ENCODE measurements around the gene DGKZ.

The DGKZ gene

GRCh38 chr11:46326813-46327416 is 20.3 kb upstream of the DGKZ start:
- DNase-seq: no peak

DNA sequence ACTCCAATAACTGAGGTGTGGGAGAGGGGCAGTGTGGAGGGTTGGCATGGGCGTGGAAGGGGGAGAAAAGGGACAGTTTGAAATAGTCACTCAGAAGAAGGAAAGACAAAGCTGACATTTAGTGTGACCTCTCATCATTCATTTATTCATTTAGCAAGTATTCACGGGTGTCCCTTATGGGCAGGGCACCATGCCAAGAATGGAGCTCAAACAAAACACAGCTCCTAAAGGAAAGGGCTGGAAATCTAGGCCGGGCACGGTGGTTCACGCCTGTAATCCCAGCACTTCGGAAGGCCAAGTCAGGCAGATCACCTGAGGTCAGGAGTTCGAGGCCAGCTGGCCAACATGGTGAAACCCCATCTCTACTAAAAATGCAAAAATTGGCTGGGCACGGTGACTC is 19.4 kb upstream of the DGKZ start:
- DNase-seq: no peak

GRCh38 chr11:46330154-46330553 is 17.1 kb upstream of the DGKZ start:
- DNase-seq: no peak

GRCh38 chr11:46330563-46331281 is 16.5 kb upstream of the DGKZ start:
- peak; percentile 70 for DNase-seq

GRCh38 chr11:46331282-46331984 is 15.8 kb upstream of the DGKZ start:
- DNase-seq: no peak

DNA sequence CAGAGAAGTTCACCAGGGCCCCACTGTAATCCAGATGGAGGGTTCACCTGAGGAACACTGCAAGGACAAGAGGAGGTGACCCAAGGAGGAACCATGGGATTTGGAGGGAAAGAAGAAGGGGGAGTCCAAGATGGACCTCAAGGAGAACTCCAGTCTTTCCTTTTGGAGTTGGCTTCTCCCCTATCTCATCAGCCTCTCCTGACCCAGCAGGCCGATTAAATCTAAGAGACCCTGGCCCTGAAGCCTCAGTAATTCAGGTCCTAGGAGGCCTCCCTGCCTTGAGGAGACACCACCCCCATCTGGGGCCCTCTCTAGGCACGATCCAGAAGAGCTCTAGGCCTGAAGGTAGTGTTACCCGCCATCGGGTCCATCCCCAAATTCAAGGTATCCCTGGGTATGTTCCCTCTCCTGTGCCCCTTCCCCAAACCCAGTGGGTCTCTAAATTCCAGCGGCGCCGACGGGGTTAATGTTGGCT is 15.1 kb upstream of the DGKZ start:
- DNase-seq: no peak

DNA sequence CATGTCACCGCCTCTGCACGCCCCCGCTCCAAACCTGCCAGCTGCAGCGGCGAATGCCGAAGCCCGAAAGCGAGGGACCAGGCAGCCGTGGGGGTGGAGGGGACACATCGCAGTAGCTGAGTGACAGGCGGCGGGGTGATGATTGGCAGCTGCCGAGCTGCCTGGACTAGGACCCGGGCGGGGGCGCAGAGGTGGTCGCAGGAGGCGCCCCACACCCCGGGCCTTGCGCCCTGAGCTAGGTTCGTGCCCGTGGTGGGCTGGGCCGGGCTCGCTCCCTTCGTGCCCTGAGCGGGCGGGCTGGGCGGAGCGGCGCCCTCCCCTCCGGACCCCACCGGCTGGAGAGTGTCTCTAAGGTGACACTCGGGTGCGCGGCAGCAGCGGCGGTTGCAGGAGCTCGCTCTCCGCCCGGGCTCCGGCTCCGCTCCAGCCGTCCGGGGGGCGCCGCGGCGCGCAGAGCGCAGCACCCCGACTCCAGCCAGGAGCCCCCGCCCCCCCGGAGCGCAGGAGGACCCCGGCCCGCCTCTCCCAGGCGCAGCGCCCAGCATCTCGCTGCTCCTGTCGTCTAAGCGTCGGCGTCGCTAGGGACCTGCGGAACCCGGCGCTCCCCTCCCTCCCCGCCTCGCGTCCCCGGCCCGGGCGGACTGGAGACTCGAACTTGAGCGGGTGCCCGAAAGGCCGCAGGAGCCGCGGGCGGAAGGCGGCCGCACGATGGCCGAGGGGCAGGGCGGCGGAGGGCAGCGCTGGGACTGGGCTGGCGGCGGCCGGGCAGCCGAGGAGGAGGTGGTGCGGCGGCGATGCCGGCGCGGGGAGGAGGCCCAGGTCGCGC is 14.5 kb upstream of the DGKZ start:
- peak; percentile 33 for DNase-seq

DNA sequence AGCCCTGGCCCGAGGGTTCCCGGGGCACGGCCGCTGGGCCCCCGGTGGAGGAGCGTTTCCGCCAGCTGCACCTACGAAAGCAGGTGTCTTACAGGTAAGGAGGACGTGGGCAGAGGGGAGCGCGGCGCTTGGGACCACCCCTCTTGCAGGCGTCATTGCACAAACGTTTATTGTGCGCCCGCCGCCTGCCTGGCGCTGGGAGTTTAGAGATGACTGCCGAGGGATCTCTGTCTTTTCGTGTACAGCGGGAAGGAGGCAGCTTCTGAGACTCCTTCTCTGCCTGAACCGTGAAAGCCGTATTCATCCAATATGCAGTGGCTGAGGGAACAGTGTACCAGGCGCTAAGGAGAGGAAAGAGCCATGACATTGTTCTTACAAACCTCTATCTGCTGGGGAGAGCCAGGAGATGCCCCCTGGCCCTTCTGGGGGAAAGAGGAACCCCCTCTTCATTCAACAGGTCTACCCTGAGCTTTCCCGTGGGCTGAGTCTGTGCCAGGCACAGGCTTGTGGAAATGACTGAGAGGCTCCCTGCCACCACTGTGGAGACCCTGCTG is 13.8 kb upstream of the DGKZ start:
- peak; percentile 43 for DNase-seq

- no peak for DNase-seq
Measured at GRCh38 chr11:46334211-46334610, 13.1 kb upstream of the DGKZ start.

- no peak for DNase-seq
Measured at GRCh38 chr11:46335271-46335670, 12.0 kb upstream of the DGKZ start.

DNA sequence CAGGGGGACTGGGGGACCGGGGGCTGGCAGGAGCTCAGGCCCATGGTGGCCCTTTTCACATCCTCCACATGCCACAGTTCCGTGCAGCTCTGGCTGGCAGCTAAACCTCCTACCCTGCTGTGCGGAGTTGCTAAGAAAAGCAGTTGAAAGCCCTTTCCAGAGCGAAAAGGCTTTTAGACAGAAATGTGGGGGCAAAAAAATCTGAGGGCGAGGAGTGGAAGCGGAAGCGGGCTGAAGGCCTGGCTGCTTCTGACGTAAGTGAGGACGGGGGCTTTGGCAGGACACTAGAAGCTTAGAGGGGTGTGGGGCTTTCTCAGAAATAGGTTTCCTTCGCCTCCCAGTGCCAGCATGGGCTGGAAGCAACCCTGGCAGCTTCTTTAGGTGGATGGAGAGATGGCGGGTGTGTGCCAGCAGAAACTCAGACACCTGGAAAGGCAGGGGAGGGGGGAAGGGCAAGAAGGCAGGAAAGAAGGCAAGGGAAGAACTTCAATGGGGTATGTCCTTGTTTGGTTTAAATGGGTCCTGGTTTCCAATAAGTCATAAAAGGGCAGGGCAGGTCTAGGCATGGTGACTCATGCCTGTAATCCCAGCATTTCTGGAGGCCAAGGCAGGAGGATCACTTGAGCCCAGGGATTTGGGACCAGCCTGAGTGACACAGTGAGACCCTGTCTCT is 11.2 kb upstream of the DGKZ start:
- no peak for DNase-seq

- DNase-seq: no peak
Measured at GRCh38 chr11:46336563-46337180, 10.6 kb upstream of the DGKZ start.

DNA sequence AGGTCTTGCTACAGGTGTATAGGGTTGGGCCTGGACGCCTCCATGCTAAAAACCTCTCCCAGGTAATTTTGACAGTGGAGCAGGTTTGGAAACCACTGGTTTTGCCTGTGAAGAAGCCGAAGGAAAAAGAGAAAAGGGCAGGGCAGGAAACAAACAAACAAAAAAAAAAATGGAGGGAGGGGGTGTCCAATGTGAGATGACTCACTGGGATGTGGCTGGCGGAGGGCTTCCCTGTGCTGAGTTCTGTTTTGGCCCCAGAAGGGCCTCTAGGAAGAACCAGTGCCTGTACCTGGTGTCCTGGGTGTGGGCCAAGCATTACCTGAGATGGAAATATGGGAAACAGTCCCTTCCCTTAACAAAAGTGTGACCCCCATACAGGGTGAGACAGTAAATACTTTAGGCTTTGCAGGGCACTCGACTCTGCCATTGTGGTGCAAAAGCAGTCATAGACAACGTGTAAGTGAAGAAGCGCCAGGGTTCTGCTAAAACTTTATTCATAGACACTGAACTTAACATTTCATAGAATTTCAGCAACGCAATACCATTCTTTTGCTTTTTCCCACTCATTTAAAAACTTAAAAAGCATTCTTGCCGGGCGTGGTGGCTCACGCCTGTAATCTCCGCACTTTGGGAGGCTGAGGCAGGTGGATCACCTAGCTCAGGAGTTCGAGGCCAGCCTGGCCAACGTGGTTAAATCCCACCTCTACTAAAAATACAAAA is 9.5 kb upstream of the DGKZ start:
- DNase-seq: no peak

GRCh38 chr11:46338636-46338987 is 8.7 kb upstream of the DGKZ start:
- DNase-seq: no peak

GRCh38 chr11:46338988-46339666 is 8.1 kb upstream of the DGKZ start:
- peak; percentile 66 for DNase-seq

GRCh38 chr11:46339816-46340215 is 7.4 kb upstream of the DGKZ start:
- no peak for DNase-seq

GRCh38 chr11:46341454-46341853 is 5.8 kb upstream of the DGKZ start:
- DNase-seq: no peak

- no peak for DNase-seq
Measured at GRCh38 chr11:46342239-46342638, 5.0 kb upstream of the DGKZ start.

DNA sequence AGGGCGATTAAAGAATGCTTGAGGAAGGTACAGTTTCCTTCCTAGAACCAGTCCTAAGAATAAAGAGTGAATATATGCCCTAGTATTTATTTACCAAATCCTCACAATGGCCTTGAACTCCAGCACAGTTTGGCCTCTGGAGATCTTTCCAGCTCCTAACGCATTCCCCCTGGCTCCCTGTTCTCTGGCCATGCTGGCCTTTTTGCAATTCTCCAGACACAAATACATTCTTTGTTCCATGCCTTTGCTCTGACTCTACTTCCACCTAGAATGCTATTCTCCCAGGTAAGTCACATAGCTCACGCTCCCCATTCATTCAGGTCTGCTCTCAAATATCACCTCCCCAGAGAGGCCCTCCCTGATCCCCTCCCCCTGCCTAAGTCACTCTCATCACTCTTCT is 3.7 kb upstream of the DGKZ start:
- DNase-seq: no peak

DNA sequence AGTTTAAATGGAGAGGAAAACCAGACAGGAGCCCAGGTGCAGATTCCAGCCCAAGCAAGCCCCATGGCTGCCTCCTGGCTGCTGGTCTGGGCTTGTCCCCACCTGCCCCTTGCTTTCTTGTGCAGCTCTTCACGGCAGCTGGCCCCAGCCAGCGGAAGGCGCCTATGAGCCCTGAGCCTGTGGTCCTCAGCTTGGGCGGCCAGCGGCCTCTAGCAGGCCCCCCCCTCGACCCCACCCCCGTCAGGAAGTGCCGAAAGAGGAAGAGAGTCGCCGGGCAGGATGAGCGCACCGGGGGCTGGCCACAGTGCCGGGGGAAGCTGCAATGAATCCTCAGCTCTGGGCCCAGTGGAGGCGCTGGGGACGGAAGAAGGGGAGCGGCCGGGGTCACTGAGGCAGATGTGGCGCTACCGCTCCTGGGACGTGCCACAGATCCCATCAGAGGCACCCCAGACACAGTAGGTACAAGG is 2.1 kb upstream of the DGKZ start:
- DNase-seq: no peak
